Prostate gland (tissue), 2 donors: ENCODE results near the gene NME2.

ENCODE experiments used
- POLR2A ChIP-seq: fragments of 450-650 bp; IDR thresholded peaks from one replicate; pipeline ENCODE4 v1.6.1; 2016; ENCODE audit warnings: antibody characterized with exemption, mild to moderate bottlenecking
- POLR2AphosphoS5 ChIP-seq: sonication (generic); formaldehyde crosslinking; IDR thresholded peaks from one replicate; pipeline ENCODE4 v1.6.1; 2017; ENCODE audit warnings: antibody characterized with exemption
- TF ChIP-seq, protein P1 (sequence below), 4 experiments: fragments of 200-600 bp in 2 of 4; fragments of 450-650 bp in 2 of 4; sonication (generic) in 2 of 4; IDR thresholded peaks; 1 replicate in 3 of 4; 2 replicates in 1 of 4; pipeline ENCODE4 v1.5.1; 2016 to 2019; ENCODE audit warnings: antibody characterized with exemption in 4 of 4, mild to moderate bottlenecking in 2 of 4, moderate library complexity in 2 of 4

DNA sequence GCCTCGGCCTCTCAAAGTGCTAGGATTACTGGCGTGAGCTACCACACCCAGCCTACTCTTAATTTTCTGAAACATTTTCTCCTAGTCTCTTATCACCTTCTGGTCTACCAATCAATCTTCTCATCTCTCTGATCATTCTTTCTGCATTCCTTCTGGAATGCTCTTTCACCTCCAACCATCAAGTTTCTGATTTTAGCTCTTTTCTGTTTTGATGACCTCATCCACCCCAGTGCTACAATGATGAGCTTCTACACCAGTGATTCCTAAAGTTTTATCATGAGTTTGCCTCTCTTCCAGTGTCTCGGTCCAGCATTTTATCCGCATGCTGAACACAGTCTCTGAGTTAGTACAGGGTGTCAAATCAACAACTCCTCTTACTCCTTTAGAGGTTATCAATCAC lies 31.5 kb downstream of the NME2 start:
- TF ChIP-seq POLR2AphosphoS5 (no peak), POLR2A (no peak)
- TF ChIP-seq, protein P1, sequence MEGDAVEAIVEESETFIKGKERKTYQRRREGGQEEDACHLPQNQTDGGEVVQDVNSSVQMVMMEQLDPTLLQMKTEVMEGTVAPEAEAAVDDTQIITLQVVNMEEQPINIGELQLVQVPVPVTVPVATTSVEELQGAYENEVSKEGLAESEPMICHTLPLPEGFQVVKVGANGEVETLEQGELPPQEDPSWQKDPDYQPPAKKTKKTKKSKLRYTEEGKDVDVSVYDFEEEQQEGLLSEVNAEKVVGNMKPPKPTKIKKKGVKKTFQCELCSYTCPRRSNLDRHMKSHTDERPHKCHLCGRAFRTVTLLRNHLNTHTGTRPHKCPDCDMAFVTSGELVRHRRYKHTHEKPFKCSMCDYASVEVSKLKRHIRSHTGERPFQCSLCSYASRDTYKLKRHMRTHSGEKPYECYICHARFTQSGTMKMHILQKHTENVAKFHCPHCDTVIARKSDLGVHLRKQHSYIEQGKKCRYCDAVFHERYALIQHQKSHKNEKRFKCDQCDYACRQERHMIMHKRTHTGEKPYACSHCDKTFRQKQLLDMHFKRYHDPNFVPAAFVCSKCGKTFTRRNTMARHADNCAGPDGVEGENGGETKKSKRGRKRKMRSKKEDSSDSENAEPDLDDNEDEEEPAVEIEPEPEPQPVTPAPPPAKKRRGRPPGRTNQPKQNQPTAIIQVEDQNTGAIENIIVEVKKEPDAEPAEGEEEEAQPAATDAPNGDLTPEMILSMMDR (IDR thresholded peaks at IDR 0.05), result no peak
